COLO668 (cell line): ENCODE data around the gene KIF26A.

Experiments used
- DNase-seq: peaks from one replicate; lab custom pipeline; 2025; ENCODE audit not compliant: unreplicated experiment; lab: John Stamatoyannopoulos, UW

KIF26A gene

GRCh38 chr14:104101086-104101621, 37.2 kb upstream of the KIF26A start:
- DNase-seq, result no peak

- no peak for DNase-seq
Observed at GRCh38 chr14:104101651-104102281, 36.6 kb upstream of the KIF26A start.

GRCh38 chr14:104102282-104102914, 36.0 kb upstream of the KIF26A start:
- no peak for DNase-seq

- no peak for DNase-seq
Observed at GRCh38 chr14:104103061-104103445, 35.3 kb upstream of the KIF26A start.

- no peak for DNase-seq
Observed at GRCh38 chr14:104103446-104104075, 34.8 kb upstream of the KIF26A start.

- DNase-seq, result no peak
Observed at GRCh38 chr14:104104076-104104901, 34.1 kb upstream of the KIF26A start.

GRCh38 chr14:104105071-104105821, 33.1 kb upstream of the KIF26A start:
- DNase-seq, result no peak

GRCh38 chr14:104105822-104106470, 32.4 kb upstream of the KIF26A start:
- DNase-seq, result no peak

GRCh38 chr14:104106471-104106991, 31.9 kb upstream of the KIF26A start:
- DNase-seq, result no peak

- no peak for DNase-seq
Observed at GRCh38 chr14:104107101-104107581, 31.2 kb upstream of the KIF26A start.

GRCh38 chr14:104107611-104108569, 30.5 kb upstream of the KIF26A start:
- DNase-seq, result no peak

- DNase-seq, result no peak
Observed at GRCh38 chr14:104108570-104109541, 29.5 kb upstream of the KIF26A start.

GRCh38 chr14:104109731-104110361, 28.5 kb upstream of the KIF26A start:
- no peak for DNase-seq

- no peak for DNase-seq
Observed at GRCh38 chr14:104110491-104111209, 27.7 kb upstream of the KIF26A start.

GRCh38 chr14:104111301-104112112, 26.9 kb upstream of the KIF26A start:
- DNase-seq, result no peak
